HG02763 (cell line): ENCODE results near the gene MAGEA2.
"Not testable (repeated sequence)": the region's sequence is repeated elsewhere in the genome, so short reads cannot be mapped to it uniquely, and the experiment has no call there.

Experiments
- ATAC-seq: cut with Tn5 transposase; IDR thresholded peaks from one replicate; pipeline ENCODE4 v1.9.1; 2021; ENCODE audit warnings: mild to moderate bottlenecking, moderate library complexity; ENCODE audit not compliant: unreplicated experiment

Gene MAGEA2, protein sequence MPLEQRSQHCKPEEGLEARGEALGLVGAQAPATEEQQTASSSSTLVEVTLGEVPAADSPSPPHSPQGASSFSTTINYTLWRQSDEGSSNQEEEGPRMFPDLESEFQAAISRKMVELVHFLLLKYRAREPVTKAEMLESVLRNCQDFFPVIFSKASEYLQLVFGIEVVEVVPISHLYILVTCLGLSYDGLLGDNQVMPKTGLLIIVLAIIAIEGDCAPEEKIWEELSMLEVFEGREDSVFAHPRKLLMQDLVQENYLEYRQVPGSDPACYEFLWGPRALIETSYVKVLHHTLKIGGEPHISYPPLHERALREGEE

DNA sequence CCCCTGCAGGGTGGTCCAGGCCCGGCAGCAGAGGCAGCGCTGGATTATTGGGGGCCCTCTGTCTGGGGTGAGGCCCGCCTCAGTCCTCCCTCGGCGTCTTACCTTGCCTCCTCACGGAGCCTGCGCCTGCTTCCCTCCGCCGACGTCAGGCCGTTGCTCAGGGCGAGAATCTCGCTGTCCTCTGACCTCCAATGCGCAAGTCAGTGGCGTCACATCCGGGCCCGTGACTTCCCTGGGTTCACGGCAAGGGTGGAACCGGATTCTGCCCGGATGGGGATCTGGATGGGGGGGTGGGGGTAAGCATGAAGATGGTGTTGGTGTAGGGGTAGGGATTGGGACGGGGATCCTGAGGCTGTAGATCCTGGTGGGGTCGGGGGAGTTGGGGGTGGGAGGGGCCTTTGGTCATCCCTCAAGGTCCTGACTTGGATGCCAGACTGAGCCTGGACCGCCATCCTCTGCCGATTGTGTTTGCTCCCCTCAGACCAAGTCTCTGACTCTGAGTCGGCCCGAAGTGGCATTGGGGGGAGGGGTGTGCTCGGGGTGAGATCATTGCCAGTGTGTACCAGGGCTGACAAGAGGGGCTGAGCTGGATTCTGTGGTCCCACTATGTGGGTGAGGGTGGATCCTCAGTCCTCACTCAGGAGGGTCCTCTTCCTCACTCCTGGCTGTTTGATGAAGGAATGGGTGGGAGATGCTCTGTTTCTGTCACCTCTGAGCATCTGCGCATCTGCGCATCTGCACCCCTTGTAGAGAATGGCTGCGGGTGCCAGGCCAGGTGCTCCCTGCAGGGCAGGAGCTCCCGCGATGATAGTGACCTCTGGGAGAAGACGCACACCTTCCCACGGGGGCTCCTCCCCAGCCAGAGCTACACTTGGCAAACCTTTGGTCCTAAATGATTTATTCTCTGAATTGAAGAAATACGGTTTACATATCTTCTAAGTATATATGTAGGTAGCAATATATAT is at the start of gene MAGEA2:
MAGEA2 (minus strand) TSS at position 157 of the 965 bp plus-strand sequence. CDS start 2,479 bp downstream, outside the sequence.
- not testable (repeated sequence) for ATAC-seq

DNA sequence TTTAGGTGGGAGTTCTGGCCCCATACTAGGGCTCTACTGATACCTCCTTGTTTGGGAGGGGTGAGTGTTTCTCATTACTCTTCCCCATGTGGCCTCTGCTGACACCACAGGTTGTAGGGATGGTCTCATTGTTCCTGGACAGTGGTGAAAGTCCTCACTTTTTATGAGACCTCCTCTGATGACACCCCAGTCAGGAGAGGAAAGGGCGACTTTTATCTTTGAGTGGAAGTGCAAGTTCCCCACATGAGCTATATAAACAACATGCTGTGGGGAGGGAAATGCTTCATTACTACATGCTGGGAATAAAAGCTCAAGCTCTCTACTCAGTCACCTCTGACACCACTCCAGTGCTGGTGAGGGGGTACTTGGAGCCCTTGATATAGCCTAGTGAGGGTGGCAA is 45.3 kb upstream of the MAGEA2 start:
- ATAC-seq = no peak

DNA sequence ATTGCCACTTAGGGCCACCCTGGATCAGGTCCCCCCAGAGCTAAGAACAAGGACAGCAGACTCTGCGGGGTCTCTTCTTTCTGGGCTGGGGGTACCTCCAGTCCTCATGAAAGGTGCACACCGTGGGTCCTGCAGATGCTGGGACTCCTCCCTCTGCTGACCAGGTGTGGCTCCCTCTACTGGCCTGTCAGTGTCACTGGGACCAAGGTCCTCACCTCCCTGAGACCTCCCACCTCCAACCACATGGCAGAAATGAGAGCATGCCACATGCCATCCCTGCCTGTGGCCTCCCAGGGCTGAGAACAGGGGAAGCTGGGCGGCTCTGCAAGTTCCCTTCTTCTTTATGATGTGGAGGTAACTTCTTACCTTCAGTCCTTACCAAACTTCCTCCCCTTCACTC is 33.4 kb upstream of the MAGEA2 start:
- ATAC-seq = peak; percentile 75

DNA sequence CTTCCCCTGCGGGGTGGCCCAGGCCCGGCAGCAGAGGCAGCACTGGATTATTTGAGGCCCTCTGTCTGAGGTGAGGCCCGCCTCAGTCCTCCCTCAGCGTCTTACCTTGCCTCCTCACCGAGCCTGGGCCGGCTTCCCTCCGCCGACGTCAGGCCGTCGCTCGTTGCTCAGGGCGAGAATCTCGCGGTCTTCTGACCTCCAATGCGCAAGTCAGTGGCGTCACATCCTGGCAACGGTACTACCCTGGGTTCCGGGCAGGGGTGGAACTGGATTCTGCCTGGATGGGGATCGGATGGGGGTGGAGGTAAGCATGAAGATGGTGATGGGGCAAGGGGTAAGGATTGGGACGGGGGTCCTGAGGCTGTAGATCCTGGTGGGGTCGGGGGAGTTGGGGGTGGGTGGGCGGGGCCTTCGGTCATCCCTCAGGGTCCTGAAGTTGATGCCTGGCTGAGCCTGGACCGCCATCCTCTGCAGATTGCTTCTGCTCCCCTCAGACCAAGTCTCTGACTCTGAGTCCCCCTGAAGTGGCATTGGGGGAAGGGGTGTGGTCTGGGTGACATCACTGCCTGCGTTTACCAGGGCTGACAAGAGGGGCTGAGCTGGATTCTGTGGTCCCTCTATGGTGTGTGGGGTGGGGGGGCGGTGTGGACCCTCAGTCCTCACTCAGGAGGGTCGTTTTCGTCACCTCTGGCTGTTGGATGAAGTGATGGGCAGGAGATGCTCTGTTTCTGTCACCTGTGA is 16.1 kb upstream of the MAGEA2 start, which contains the start of gene MAGEA6:
MAGEA6 (minus strand) TSS at position 141 of the 741 bp plus-strand sequence. CDS start 2,039 bp downstream, outside the sequence.
- ATAC-seq = not testable (repeated sequence)

DNA sequence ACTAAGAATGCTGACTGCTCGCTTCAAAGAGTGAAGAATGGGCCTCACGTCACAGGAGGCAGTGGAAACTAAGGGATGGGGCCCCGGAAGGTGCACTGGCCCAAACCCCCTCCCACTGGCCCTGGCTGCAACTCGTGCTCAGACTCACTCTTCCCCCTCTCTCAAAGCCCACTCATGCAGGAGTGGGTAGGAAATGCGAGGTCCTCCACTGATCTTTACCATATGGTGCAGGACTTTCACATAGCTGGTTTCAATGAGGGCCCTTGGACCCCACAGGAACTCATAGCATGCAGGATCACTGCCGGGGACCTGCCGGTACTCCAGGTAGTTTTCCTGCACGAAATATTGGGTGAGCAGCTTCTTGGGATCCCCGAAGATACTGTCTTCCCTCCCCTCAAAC is 12.9 kb upstream of the MAGEA2 start:
- ATAC-seq = not testable (repeated sequence)

DNA sequence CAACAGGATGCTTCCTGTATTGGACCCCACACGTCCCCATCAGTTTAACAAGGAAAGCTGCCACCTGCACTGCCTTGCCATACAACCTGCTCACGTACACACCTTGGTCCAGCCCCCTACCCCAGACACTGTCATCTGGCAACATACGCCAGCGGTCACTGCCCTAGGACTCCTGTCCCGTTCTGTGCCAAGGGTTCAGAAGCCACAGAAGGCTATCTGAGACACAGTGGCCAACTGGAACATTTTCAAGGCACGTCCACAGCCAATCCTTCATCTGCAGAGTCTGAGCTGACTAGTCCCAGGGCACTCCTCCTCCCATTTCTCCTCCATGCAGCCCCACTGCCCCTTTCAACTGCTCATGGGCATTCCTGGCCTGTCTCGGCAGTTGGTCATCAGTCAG is 7.9 kb upstream of the MAGEA2 start:
- not testable (repeated sequence) for ATAC-seq

DNA sequence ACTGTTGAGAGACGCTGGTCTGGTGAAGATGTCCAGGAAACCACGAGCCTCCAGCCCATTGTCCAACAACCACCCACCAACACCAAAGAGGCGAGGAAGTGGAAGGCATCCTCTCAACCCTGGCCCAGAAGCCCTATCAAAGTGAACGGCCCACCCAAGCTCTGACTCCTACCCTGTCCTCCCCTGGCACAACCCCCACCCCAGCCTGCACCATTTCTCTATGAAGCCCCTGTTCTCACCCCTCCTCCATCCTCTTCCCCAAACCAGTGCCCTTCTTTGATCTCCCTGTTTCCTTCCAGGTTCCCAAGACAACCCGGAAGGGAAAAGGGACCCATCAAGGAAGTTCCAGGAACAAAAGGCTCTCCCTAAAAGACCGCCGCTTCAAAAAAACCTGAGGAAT is 5.9 kb upstream of the MAGEA2 start:
- ATAC-seq = not testable (repeated sequence)

DNA sequence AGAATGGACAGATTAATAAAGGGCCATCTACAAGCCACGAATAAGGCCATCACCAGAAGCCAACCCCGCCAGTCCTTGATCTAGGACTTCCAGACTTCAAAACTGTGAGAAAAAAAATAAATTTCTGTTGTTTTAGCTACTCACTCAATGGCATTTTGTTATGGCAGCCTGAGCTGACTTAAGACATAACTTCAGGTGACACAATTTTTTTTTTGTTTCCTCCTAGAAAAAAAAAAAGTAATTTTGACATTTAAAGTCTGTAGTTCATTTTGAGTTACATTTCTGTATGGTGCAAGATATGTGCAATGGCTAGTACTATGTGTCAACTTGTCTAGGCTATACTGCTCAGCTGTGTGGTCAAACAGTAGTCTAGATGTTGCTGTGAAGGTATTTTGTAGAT is 5.3 kb upstream of the MAGEA2 start, which contains the start of gene CSAG3:
CSAG3 (plus strand) TSS at position 301 of the 400 bp plus-strand sequence.
- not testable (repeated sequence) for ATAC-seq

DNA sequence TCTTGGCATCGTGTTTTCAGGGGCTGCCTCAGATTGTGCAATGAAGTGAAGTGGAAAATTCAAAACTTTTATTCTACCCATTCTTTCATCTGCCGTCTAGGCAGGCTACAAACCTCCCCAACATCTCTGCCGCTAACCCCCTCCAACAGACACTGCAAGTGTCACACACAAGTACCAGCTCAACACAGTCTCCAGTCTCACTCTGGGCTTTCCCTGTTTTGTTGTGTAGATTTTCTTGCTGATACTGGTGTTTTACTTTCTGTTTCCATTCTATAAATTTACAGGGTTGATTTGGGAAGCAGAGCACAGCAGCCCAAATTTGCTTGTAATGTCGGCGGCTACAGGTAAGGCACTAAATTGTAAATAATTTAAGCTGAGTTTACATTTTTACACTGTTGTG is 1.2 kb upstream of the MAGEA2 start:
- ATAC-seq = not testable (repeated sequence)

DNA sequence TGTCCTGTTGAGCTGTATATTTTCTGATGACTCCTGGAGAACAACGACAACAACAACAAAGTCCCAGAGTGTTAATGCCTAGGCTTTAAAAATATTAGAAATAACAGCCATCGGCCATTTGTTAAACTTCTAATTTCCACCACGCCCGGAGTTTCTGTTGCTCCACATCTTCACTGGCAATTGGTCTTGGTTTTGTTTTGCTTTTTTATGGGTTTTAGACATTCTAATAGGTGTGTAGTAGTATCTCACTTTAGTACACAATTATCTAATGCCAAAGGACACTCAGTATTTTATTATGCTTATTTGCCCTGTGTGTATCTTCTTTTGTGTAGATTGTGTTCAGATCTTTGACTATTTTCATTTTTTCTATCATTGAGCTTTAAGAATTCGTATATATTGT is 15.1 kb downstream of the MAGEA2 start:
- no peak for ATAC-seq

DNA sequence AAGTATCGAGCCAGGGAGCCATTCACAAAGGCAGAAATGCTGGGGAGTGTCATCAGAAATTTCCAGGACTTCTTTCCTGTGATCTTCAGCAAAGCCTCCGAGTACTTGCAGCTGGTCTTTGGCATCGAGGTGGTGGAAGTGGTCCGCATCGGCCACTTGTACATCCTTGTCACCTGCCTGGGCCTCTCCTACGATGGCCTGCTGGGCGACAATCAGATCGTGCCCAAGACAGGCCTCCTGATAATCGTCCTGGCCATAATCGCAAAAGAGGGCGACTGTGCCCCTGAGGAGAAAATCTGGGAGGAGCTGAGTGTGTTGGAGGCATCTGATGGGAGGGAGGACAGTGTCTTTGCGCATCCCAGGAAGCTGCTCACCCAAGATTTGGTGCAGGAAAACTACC is 17.1 kb downstream of the MAGEA2 start:
- ATAC-seq = not testable (repeated sequence)

DNA sequence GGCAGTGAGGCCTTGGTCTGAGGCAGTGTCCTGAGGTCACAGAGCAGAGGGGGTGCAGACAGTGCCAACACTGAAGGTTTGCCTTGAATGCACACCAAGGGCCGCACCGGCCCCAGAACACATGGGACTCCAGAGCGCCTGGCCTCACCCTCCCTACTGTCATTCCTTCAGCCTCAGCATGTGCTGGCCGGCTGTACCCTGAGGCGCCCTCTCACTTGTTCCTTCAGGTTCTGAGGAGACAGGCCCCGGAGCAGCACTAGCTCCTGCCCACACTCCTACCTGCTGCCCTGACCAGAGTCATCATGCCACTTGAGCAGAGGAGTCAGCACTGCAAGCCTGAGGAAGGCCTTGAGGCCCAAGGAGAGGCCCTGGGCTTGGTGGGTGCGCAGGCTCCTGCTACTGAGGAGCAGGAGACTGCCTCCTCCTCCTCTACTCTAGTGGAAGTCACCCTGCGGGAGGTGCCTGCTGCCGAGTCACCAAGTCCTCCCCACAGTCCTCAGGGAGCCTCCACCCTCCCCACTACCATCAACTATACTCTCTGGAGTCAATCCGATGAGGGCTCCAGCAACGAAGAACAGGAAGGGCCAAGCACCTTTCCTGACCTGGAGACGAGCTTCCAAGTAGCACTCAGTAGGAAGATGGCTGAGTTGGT is 17.7 kb downstream of the MAGEA2 start:
- no peak for ATAC-seq

DNA sequence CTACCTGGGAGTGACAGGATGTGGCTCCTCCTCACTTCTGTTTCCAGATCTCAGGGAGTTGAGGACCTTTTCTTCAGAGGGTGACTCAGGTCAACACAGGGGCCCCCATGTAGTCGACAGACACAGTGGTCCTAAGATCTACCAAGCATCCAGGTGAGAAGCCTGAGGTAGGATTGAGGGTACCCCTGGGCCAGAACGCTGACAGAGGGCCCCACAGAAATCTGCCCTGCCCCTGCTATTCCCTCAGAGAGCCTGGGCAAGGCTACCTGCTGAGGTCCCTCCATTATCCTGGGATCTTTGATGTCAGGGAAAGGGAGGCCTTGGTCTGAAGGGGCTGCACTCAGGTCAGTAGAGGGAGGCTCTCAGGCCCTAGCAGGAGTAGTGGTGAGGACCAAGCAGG is 18.5 kb downstream of the MAGEA2 start:
- no peak for ATAC-seq

DNA sequence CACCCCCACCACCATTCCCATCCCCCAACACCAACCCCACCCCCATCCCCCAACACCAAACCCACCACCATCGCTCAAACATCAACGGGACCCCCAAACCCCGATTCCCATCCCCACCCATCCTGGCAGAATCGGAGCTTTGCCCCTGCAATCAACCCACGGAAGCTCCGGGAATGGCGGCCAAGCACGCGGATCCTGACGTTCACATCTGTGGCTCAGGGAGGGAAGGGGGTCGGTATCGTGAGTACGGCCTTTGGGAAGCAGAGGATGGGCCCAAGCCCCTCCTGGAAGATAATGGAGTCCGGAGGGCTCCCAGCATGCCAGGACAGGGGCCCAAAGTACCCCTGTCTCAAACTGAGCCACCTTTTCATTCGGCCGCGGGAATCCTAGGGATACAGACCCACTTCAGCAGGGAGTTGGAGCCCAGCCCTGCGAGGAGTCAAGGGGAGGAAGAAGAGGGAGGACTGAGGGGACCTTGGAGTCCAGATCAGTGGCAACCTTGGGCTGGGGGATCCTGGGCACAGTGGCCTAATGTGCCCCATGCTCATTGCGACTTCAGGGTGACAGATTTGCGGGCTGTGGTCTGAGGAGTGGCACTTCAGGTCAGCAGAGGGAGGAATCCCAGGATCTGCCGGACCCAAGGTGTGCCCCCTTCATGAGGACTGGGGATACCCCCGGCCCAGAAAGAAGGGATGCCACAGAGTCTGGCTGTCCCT is 19.3 kb downstream of the MAGEA2 start:
- not testable (repeated sequence) for ATAC-seq

DNA sequence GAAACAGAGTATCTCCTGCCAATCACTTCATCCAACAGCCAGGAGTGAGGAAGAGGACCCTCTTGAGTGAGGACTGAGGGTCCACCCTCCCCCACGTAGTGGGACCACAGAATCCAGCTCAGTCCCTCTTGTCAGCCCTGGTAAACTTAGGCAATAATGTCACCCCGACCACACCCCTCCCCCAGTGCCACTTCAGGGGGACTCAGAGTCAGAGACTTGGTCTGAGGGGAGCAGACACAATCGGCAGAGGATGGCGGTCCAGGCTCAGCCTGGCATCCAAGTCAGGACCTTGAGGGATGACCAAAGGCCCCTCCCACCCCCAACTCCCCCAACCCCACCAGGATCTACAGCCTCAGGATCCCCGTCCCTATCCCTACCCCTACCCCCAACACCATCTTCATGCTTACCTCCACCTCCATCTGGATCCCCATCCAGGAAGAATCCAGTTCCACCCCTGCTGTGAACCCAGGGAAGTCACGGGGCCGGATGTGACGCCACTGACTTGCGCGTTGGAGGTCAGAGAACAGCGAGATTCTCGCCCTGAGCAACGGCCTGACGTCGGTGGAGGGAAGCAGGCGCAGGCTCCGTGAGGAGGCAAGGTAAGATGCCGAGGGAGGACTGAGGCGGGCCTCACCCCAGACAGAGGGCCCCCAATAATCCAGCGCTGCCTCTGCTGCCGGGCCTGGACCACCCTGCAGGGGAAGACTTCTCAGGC is 20.2 kb downstream of the MAGEA2 start, which contains the start of the genes CSAG1 and MAGEA12:
CSAG1 (minus strand) TSS at position 461 of the 715 bp plus-strand sequence. CDS start 1,261 bp downstream, outside the sequence.
MAGEA12 (plus strand) TSS at position 497 of the 715 bp plus-strand sequence. CDS start 2,405 bp downstream, outside the sequence.
- no peak for ATAC-seq

DNA sequence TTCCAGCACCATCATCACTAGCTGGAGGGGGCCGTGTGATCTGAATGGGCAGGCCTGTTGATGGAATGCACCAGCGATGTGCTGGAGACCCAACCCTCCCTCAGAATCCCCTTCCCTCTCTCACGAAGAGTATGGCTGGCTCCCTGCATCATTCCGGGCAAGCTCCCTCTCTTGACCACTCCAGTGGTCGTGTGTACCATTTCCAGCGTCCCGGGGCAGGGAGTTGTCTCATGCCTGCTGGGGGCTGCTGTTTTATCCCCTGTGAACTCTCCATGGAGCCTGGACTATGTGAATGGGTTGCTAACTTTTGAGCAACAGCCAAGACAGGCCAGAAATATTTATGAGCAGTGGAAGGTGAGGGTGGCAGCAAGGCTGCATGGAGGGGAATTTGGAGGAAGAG is 28.2 kb downstream of the MAGEA2 start:
- no peak for ATAC-seq

DNA sequence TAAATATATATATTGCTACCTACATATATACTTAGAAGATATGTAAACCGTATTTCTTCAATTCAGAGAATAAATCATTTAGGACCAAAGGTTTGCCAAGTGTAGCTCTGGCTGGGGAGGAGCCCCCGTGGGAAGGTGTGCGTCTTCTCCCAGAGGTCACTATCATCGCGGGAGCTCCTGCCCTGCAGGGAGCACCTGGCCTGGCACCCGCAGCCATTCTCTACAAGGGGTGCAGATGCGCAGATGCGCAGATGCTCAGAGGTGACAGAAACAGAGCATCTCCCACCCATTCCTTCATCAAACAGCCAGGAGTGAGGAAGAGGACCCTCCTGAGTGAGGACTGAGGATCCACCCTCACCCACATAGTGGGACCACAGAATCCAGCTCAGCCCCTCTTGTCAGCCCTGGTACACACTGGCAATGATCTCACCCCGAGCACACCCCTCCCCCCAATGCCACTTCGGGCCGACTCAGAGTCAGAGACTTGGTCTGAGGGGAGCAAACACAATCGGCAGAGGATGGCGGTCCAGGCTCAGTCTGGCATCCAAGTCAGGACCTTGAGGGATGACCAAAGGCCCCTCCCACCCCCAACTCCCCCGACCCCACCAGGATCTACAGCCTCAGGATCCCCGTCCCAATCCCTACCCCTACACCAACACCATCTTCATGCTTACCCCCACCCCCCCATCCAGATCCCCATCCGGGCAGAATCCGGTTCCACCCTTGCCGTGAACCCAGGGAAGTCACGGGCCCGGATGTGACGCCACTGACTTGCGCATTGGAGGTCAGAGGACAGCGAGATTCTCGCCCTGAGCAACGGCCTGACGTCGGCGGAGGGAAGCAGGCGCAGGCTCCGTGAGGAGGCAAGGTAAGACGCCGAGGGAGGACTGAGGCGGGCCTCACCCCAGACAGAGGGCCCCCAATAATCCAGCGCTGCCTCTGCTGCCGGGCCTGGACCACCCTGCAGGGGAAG is 39.5 kb downstream of the MAGEA2 start, which contains the start of gene MAGEA2B:
MAGEA2B (plus strand) TSS at position 814 of the 973 bp plus-strand sequence. CDS start 2,479 bp downstream, outside the sequence.
- ATAC-seq = not testable (repeated sequence)
